OCI-LY3 (cell line): Measurements from ENCODE around the gene GTPBP3.

Source experiments
- EZH2phosphoT487 ChIP-seq: fragments of 200-600 bp; shearing (Covaris generic); IDR thresholded peaks from 2 replicates; pipeline ENCODE4 v1.6.1; 2018; ENCODE audit warnings: antibody characterized with exemption, mixed run types, low read depth
- TF ChIP-seq, protein P1 (sequence below): fragments of 200-600, 300-600 bp; sonication (generic); IDR thresholded peaks from 2 replicates; pipeline ENCODE4 v1.5.1; 2014; ENCODE audit warnings: antibody characterized with exemption, low read length, low read depth

DNA sequence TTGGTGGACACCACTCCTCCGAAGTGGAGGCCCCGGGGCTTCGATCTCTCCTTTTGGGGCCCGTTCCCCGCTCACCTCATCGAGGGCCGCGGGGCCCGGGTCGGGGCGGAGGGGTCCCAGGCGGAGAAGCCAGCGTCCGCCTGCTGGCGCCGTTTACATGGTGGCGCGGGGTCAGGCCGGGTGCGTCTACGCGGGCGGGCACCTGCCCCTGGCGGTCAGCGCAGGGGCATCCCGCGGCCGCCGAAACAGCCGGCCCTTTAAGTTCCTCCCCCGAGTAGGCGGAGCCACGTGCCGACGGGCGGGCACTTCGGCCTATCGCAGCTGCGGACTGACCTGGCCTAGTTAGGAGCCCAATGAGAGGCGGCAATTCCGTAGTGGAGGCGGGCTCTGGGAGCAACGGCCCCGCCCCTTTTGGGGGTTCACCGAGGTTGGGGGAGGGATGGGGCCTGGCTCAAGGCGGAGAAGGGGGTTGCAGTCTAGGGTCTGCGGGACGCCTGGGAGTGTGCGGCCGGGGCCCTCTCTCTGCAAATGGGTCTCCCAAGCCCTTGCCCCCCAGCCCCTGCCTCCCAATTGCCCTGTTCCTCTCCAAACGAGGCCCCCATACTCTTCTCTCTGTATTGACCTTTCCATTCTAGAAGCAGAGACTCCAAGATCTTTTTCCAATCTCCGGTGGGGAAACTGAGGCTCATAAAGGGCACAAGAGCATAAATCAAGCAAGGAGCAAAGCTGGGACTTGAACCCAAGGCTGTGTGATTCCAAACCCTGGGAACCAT is 34.0 kb upstream of the GTPBP3 start, which contains the start of gene ABHD8:
- TF ChIP-seq, protein P1, sequence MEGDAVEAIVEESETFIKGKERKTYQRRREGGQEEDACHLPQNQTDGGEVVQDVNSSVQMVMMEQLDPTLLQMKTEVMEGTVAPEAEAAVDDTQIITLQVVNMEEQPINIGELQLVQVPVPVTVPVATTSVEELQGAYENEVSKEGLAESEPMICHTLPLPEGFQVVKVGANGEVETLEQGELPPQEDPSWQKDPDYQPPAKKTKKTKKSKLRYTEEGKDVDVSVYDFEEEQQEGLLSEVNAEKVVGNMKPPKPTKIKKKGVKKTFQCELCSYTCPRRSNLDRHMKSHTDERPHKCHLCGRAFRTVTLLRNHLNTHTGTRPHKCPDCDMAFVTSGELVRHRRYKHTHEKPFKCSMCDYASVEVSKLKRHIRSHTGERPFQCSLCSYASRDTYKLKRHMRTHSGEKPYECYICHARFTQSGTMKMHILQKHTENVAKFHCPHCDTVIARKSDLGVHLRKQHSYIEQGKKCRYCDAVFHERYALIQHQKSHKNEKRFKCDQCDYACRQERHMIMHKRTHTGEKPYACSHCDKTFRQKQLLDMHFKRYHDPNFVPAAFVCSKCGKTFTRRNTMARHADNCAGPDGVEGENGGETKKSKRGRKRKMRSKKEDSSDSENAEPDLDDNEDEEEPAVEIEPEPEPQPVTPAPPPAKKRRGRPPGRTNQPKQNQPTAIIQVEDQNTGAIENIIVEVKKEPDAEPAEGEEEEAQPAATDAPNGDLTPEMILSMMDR, result 0 out of 2 replicates have a peak, but pooled peaks have one; percentile 7
- no peak for TF ChIP-seq EZH2phosphoT487
